Esophagus squamous epithelium (tissue), 4 donors: ENCODE results near the gene PABPN1.

ENCODE experiments used
- POLR2A ChIP-seq, 4 donors: fragments of 450-650 bp; IDR thresholded peaks; one replicate each; pipeline ENCODE4 v1.6.1; 2017; ENCODE audit warnings: antibody characterized with exemption in 4 of 4, mild to moderate bottlenecking in 4 of 4, moderate library complexity in 3 of 4
- TF ChIP-seq, protein P1 (sequence below), 6 experiments: fragments of 450-650 bp in 4 of 6; fragments of 200-600 bp in 2 of 6; sonication (generic) in 2 of 6; IDR thresholded peaks; one replicate each; pipeline ENCODE4 v1.5.1; 2016 to 2019; ENCODE audit warnings: antibody characterized with exemption in 6 of 6, mild to moderate bottlenecking in 4 of 6, moderate library complexity in 4 of 6

- TF ChIP-seq, protein P1, sequence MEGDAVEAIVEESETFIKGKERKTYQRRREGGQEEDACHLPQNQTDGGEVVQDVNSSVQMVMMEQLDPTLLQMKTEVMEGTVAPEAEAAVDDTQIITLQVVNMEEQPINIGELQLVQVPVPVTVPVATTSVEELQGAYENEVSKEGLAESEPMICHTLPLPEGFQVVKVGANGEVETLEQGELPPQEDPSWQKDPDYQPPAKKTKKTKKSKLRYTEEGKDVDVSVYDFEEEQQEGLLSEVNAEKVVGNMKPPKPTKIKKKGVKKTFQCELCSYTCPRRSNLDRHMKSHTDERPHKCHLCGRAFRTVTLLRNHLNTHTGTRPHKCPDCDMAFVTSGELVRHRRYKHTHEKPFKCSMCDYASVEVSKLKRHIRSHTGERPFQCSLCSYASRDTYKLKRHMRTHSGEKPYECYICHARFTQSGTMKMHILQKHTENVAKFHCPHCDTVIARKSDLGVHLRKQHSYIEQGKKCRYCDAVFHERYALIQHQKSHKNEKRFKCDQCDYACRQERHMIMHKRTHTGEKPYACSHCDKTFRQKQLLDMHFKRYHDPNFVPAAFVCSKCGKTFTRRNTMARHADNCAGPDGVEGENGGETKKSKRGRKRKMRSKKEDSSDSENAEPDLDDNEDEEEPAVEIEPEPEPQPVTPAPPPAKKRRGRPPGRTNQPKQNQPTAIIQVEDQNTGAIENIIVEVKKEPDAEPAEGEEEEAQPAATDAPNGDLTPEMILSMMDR (IDR thresholded peaks at IDR 0.05) = no peak
- TF ChIP-seq POLR2A (IDR thresholded peaks at IDR 0.05) = no peak
Measured at GRCh38 chr14:23297096-23297495, 24.2 kb upstream of the PABPN1 start.
